HG03280 (cell line): ENCODE data around the gene MBOAT1.
"Not testable (repeated sequence)": the region's sequence is repeated elsewhere in the genome, so short reads cannot be mapped to it uniquely, and the experiment has no call there.

Source experiments
- ATAC-seq: cut with Tn5 transposase; IDR thresholded peaks from one replicate; pipeline ENCODE4 v1.9.1; 2021; ENCODE audit warnings: mild to moderate bottlenecking, moderate library complexity; ENCODE audit not compliant: unreplicated experiment

The MBOAT1 gene

DNA sequence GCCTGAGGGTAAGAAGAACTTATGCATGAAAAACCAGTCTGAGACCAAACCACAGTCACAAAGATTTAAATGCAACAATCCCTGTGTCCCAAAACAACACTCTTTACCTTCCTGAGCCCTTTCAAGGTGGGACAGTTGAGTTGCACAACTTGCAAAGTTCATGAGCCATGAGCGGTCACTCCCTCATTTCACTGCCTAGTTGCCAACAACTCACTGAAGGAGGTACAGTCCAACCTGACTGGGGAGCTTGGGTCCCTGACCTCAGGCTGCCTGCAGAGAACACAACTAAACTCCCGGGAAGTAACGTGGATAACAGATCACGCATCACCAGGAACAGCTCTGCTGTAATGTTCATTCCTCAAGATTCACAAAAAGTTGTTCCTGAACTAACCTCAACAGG is 69.4 kb downstream of the MBOAT1 start:
- no peak for ATAC-seq

DNA sequence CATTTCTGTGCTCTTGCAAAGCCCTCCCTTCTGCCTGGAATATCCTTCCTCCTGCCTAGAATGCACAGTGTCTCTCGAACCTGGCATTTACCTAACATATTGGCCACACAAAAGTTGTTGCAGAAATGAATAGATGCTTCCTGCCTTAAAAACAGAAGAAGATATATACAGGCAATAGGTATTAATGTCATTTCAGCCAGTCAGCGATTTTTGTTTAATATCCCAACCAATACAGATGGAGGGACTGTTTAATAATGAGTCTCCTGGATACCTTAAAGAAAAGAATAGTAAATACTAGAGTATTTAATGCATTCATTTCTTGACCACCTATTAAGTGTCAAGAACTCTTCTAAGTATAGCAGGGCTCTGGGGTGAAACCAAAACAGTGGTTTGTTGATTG is 70.3 kb downstream of the MBOAT1 start:
- ATAC-seq, result no peak

GRCh38 chr6:20139127-20139963 is 72.9 kb downstream of the MBOAT1 start:
- not testable (repeated sequence) for ATAC-seq

DNA sequence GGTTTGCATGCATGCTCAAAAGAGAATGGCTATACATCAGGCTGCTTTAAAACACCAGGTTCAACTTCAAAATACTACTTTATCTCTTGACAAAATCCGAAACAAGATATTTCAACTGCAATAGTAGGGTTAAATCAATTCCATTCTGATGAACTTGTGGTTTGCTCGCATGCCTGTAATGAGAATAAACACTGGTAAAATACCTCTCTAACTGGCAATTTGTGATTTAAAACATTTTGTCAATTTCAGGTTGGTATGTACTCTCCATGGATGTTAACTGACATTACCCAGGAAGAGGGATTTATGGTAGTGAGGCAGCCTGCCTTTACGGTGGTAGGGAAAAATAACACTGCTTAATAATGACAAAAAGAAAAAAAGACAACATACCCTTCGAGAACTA is 74.4 kb downstream of the MBOAT1 start:
- ATAC-seq, result no peak

- no peak for ATAC-seq
Measured at GRCh38 chr6:20137240-20137639, 75.0 kb downstream of the MBOAT1 start.

DNA sequence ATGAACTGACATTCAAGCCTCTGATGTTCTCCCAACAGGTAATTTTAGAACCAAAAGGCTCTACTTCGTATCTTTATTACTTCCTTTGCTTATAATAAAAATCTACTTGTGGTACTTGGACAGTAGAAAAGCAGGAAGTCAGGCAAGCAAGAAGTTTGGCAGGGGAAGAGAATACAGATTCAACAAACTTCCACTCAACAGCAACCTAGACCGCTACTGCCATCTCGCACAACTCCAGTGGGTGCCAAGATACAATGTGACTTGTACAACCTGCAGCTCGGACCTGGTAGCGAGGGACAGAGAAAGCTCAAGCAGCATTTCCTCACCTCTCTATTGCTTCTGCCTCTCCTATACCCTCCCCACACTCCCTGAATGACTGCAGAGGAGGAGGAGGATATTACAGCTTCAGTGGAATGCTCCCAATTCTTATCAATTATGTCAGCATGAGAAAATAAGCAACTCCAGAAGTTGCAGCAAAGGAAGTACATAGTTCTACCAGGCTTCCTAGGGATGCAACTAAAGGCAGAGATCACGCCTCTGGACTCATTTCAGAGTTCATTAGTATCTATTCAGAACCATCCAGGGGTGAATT is 76.5 kb downstream of the MBOAT1 start:
- no peak for ATAC-seq

- no peak for ATAC-seq
Measured at GRCh38 chr6:20134613-20135012, 77.7 kb downstream of the MBOAT1 start.

DNA sequence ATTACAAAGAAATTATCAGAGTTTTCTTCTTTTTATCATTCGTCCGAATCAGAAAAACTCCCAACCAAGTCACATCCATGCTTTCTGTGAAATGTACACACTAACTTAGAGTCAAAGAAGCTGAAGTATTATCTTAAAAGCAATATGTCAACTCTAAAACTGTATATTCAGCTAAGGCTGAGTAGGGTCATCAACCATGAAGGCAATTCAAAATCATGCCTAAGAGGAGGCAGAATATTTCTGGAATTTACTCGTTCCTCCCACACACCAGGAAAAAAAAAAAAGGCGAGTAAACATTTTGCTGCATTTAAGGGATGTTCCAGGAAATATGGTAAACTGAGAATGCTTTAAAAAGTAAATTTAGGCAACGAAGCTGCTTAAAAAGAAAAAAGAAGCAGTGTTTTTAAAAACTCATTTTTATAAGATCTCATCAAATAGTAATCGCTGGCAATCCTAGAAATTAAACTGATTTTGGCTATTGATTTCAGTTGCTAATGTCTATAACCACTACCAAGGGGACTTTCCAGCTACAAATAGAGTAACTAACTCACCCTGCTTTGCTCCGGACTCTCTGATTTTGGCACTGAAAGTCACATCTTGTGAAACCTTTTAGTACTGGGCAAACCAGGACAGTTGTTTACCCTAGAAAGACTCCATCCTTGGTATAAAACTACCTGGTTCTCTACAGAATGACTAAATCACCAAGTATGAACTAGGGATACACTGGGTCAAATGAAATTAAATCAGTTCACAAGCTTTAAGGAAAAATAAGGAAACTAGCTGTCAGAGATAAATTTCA is 82.8 kb downstream of the MBOAT1 start:
- no peak for ATAC-seq

DNA sequence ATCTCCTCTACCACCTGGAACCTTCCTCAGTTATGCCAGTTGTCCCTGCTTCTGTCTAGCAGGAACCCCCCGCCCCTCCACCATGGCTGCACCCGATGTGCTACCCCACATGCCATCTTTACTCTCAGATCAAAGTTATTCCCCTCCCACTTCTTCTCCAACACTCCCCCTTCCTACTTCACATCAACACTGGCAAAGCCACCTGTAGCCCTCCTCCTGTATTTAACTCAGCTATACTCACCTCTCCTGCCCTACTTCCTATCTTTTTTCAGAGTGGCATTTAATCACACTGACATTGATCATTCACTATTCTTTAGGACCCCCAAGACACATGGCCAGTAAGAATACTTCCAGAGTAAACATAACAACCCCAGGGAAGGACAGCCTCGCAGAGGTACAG is 84.3 kb downstream of the MBOAT1 start:
- ATAC-seq, result no peak

DNA sequence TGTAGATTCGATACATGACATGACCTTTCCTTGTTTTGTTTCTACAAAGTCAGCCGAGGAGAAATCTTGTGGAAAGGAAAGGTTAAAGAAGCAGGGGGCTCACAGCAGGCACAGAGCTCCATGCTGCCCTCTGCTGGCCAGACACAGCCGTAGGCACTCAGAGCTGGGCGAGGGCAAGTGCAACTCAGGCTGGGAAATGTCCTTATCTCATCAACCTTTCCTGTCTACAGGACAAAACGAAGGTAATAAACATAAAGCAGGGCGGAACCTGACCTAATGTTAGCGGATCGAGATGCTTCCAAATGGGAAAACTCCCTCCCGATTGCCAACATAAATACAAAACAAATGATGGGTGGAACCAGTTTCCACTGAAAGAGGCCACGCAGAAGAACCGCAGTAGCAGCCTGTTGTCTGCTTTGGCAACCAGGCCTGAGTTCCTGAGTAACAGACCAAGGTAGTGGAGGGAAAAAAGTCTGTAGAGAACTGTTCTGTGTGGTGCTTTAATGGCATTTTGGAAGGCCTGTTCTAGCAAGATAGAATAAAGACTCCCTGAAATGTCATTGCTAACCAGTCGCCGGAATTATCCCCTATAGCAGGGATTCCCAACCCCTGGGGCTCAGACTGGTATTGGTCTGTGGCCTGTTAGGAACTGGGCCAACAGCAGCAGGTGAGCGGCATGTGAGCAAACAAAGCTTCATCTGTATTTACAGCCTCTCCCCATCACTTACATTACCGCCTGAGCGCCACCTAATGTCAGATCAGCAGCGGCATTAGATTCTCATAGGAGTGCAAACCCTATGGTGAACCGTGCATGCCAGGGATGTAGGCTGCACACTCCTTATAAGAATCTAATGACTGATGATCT is 85.2 kb downstream of the MBOAT1 start:
- ATAC-seq, result peak; percentile 77

GRCh38 chr6:20126102-20126752 is 86.0 kb downstream of the MBOAT1 start:
- ATAC-seq, result no peak

DNA sequence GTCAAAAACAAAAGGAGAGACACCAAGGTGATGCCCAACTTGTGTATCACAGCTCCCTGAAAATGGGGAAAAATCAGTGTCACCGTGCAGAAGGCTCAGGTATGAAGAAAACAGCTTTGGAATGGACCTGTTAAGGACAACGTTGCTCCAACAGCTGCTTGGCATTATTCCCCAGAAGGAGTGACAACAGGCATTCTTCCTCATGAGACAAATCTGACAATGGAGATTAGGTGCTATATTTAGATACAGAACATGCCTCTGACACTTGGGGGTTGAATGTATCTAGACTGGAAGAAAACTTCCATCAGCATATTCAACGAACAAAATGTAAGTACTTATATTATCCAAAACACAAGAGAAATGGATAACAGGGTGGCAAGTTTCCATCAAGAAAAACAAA is 87.7 kb downstream of the MBOAT1 start:
- ATAC-seq, result no peak

GRCh38 chr6:20119485-20119884 is 92.8 kb downstream of the MBOAT1 start:
- ATAC-seq, result no peak

GRCh38 chr6:20118892-20119291 is 93.4 kb downstream of the MBOAT1 start:
- ATAC-seq, result no peak

GRCh38 chr6:20117474-20117873 is 94.8 kb downstream of the MBOAT1 start:
- peak; percentile 88 for ATAC-seq

DNA sequence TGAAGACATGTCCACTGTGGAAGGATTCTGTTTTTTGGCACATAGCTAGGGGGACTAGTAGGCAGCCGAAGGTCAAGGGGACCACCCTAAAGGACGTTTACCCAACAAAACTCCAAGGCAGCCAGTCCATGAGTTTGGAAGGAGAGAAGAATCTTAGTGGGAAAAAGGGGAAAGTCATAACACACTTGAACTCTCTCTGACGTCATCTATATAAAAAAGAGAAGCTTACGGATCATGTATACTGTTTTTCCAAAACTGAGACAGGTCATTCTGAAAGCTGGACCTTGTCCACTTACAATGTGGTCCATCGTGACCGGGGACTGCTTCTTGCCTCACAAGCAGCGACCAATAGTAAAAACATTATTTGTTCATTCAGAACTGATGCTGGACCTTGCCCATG is 95.5 kb downstream of the MBOAT1 start:
- ATAC-seq, result no peak

DNA sequence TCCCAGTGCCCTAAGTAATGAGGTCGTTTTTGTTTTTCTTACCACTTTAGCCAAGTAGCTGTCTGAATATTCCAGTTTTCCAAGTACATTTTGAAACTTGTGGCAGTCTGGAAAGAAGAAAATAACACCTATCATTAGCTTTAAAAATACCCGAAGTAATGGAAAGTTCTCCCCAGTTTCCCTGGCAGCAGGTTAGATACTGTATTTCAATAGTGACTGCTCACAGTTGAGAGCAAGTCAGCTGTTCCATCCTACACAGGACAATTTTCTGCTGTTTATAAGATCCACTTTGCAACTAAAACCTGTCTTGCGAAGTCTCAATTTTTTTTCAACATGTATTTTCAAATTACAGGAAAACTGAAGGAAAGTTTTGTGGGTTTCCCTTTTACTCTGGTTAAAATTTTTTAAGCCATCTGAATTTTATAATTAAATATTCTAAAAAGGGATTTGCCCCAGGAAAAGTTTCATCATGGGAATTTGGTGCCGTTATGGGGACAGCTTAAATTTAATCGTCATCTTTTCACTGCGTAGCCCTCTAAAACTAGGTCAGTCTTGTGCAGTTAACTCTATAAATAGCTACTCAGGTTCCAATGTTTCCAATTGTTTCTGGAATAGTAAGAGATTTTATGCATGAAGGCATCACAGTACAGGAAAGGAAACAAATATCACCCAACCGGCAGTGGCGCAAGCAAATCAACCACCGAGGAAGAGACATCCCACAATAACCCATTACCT is 96.9 kb downstream of the MBOAT1 start:
- no peak for ATAC-seq

DNA sequence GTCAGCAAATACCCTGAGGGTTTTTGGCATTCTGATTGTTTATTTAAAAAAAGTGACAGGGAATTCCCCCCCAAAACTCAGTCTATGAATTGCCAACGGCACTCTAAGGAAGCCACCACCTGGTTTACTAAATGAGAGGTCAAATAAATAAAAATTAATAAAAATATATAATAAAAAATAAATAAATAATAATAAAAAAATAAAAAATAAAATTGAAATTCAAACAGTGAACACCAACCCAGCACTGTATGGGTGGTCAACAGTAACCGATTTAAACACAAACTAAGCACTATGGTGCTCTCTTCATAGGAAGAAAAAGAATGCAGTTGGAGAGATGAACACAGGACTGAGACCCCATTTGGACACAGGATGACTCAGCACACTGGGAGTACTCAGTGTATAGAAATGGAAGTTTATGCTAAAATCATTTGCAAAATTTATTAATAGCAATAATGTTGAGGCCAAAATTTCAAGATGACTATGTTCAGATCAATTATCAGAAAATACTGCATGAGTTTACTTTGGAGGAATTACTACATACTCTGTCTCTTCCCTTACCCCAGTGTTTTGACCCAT is 98.5 kb downstream of the MBOAT1 start:
- no peak for ATAC-seq

DNA sequence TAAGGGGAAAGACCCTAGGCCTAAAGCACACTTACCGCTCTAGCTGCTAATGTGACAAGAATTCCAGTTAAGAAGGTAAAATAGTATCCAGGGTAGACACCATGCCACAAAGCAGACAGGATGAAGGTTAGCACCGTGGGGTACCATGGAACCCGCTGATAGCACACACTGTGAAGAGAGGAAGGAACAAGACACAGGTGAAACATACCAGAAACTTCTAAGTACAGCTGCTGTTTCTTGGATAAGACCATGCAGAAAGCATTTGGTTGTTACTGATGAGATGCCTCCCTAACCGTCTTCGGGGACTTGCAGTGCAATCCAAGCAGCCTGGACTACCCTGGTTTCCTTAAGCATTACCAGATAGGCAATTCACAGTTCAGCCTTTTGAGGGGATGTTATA is 99.4 kb downstream of the MBOAT1 start:
- no peak for ATAC-seq
